AG04449 (cell line): Measurements from ENCODE around the gene ABL2.

Experiments
- CTCF ChIA-PET: fragments of 350-600 bp; formaldehyde crosslinking; extraction: SDS; loops from one replicate; lab custom pipeline; 2021; ENCODE audit warnings: antibody characterized with exemption; lab: Yijun Ruan, JAX
- POLR2A ChIA-PET: fragments of 400-600, 350-600 bp; formaldehyde crosslinking; extraction: SDS; loops from one replicate; lab custom pipeline; 2020; ENCODE audit warnings: antibody characterized with exemption, inconsistent platforms; lab: Yijun Ruan, JAX
- DNase-seq: peaks from one replicate; pipeline ENCODE4 v3.0.0-alpha.2; 2010; ENCODE audit warnings: low read depth, low spot score
- H3K4me3 ChIP-seq: 2 replicates; pipeline ENCODE4 v1.5.1; 2011; ENCODE audit warnings: low read depth, mild to moderate bottlenecking, control low read depth, low read length
- TF ChIP-seq, protein P1 (sequence below): IDR thresholded peaks from one replicate; pipeline ENCODE4 v1.5.1; 2011; ENCODE audit warnings: mild to moderate bottlenecking, moderate library complexity, low read length, control low read depth, inconsistent platforms; ENCODE audit not compliant: insufficient read depth; ENCODE audit errors: missing control alignments

The ABL2 gene

DNA sequence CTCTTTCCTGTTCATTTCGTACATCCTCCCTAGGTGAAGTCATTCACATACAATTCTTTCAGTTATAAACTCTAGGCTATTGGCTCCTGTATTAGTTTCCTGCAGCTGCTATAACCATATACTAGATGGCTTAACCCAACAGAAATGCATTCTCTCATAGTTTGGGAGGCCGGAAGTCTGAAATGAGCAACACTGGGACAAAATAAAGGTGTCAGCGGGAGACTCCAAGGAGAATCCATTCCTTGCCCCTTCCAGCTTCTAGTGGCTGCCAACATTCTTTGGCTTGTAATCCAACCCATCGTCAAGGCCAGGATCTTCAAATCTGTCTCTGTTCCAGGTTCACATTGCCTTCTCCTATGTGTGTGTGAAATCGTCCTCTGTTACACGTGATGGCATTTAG is 76.3 kb downstream of the ABL2 start:
- no peak overlapping the region for H3K4me3 ChIP-seq
- POLR2A ChIA-PET = no interaction called here
- no peak for DNase-seq
- TF ChIP-seq, protein P1, sequence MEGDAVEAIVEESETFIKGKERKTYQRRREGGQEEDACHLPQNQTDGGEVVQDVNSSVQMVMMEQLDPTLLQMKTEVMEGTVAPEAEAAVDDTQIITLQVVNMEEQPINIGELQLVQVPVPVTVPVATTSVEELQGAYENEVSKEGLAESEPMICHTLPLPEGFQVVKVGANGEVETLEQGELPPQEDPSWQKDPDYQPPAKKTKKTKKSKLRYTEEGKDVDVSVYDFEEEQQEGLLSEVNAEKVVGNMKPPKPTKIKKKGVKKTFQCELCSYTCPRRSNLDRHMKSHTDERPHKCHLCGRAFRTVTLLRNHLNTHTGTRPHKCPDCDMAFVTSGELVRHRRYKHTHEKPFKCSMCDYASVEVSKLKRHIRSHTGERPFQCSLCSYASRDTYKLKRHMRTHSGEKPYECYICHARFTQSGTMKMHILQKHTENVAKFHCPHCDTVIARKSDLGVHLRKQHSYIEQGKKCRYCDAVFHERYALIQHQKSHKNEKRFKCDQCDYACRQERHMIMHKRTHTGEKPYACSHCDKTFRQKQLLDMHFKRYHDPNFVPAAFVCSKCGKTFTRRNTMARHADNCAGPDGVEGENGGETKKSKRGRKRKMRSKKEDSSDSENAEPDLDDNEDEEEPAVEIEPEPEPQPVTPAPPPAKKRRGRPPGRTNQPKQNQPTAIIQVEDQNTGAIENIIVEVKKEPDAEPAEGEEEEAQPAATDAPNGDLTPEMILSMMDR = no peak
- CTCF ChIA-PET = interaction anchor here (1.0 to 1.3 kb wide), 3 partner anchors 9 to 33 kb away, joined by 3 to 6 read pairs (median 4); no protein-coding TSS in a partner anchor

DNA sequence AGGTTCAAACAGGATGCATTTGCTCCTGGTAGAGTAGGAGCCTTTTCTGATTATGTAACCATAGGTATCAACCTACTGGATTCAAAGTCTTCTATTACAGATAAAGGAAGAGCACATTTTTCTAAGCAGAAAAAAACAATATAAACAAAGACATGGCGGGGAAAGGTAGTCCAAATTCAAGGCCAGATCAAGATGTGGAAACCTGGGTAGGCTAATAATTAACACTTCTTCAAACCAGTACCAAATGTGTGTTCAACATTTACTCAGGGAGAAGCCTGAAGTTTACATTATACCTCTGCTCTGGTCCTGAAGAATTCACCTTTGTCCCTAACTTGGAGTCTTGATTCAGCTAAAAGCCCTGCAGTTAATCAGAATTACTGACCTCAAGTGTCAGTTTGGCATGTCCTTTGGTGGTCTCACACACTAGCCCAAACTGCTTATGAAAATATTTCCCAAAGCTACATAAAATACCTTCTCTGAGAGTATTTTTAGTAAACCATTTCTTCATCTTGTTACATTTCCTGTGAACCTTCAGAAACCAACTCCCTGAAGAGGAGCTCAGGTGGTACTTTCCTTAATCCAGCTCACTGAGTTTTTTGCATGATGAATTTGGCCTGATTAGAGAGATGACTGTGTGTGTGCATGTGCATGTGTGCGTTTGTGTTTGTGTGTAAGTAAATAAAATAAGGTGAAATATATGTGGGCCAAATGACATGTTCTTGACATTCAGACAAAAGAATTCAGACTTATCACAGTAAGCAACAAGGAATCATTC is 77.4 kb downstream of the ABL2 start:
- POLR2A ChIA-PET = no interaction called here
- CTCF ChIA-PET = no interaction called here
- DNase-seq = no peak
- TF ChIP-seq, protein P1 = no peak
- no peak overlapping the region for H3K4me3 ChIP-seq

DNA sequence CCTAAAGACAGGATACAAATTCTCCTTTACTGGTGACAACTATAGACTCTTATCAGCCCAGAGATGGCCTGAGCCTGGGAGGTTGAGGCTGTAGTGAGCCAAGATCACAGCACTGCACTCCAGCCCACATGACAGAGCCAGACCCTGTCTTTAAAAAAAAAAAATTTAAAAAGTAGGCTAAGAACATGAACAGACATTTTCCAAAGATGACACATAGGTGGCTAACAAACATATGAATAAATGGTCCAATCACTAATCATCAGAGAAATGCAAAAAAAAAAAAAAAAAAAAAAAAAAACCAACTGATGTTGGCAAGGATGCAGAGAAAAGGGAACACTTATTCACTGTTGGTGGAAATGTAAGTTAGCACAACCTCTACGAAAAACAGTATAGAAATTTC is 82.6 kb downstream of the ABL2 start:
- POLR2A ChIA-PET = no interaction called here

DNA sequence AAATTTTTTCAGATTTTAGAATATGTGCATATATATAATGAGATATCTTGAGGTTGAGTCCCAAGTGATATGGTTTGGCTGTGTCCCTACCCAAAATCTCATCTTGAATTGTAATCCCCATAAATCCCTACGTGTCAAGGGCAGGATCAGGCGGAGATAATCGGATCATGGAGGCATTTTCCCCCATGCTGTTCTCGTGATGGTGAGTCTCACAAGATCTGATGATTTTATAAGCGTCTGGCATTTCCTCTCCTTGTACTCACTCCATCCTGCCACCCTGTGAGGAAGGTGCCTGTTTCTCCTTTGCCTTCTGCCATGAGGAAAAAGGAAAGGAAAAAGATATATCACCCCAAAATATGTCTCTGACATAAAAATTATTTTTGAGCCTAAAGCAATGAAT is 83.0 kb downstream of the ABL2 start:
- no peak for DNase-seq
- TF ChIP-seq, protein P1 = no peak

More for the DNA sequence above, 82.6 kb downstream of the ABL2 start:
- no peak overlapping the region for H3K4me3 ChIP-seq
- TF ChIP-seq, protein P1 = no peak
- CTCF ChIA-PET = no interaction called here
- no peak for DNase-seq

DNA sequence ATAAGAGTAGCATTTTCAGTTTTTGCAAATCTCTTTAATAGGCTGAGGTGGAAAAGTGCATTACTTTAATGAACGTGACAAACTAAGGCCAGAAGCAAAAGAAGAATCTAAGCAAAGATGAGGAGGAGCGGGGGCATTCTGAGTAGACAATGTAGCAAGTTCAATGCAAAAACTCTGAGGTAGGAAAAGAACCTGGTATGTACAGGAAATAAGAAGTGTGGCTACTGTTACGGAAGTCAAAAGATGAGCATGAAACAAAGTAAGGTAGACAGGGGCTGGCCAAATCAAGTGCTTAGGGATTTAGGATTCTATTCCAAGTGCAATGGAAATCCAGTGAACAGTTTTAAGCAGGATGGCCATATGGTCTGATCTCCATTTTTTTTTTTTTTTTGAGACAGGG is 84.0 kb downstream of the ABL2 start:
- DNase-seq = no peak
- no peak overlapping the region for H3K4me3 ChIP-seq
- ChIA-PET POLR2A (no interaction called here), CTCF (interaction anchor here (1.6 kb wide), 1 partner anchor 30 kb away, joined by 4 read pairs; no protein-coding TSS in a partner anchor)
- TF ChIP-seq, protein P1 = no peak

More for the DNA sequence above, 83.0 kb downstream of the ABL2 start:
- ChIA-PET CTCF (no interaction called here), POLR2A (no interaction called here)
- no peak overlapping the region for H3K4me3 ChIP-seq

DNA sequence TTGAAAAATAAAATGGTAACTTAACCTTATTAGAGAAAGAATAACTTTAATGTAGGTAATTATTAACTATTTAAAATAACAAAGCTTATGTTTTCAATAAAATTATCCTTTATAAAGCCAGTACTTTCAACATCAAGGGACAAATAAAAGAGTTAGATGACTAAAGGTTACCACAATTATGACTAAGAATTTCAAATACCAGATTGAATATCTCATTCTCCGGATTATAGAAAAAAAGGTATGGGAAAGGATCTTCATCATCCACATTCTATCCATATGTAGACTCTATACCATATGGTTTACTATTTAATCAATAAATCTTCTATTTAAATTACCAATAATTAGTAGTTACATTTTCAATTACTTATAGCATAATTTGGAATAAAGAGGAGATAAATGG is 84.9 kb downstream of the ABL2 start:
- TF ChIP-seq, protein P1 = no peak
- no peak for DNase-seq
- ChIA-PET CTCF (interaction anchor here (1.6 kb wide), 1 partner anchor 31 kb away, joined by 4 read pairs; no protein-coding TSS in a partner anchor), POLR2A (interaction anchor here (1.2 kb wide), 1 partner anchor 22 kb away, joined by 3 read pairs; no protein-coding TSS in a partner anchor)
- H3K4me3 ChIP-seq = no peak overlapping the region
